A673 (cell line): ENCODE data around the gene WFS1. TPM values are rescaled to one million over a fixed set of nuclear protein-coding genes. Genes with fewer than 3 reads are reported as not detected.

Source experiments
- BruUV-seq: library from RNA; stranded (reverse); fragments of 400-500 nt; replicated peaks from 2 replicates; lab custom pipeline; 2021; lab: Mats Ljungman, UMichigan
- CTCF ChIA-PET: fragments of 300-600 bp; sonication (Branson Sonifier 250); formaldehyde crosslinking; loops from one replicate; lab custom pipeline; 2022; ENCODE audit warnings: antibody characterized with exemption; lab: Charles Lee
- POLR2A ChIA-PET: fragments of 300-600 bp; sonication (Branson Sonifier 250); formaldehyde crosslinking; loops from one replicate; lab custom pipeline; 2022; ENCODE audit warnings: antibody characterized with exemption; ENCODE audit not compliant: low non-redundant PET; lab: Charles Lee
- DNase-seq: peaks from one replicate; pipeline ENCODE4 v3.0.0-alpha.2; 2015; ENCODE audit warnings: low spot score
- H3K27ac ChIP-seq: fragments of 200-600 bp; sonication (generic); 2 replicates; pipeline ENCODE4 v1.5.1; 2016; ENCODE audit warnings: mixed run types, low read depth, mild to moderate bottlenecking, mixed read lengths, antibody characterized with exemption, low read length; ENCODE audit not compliant: poor library complexity, severe bottlenecking
- H3K27me3 ChIP-seq: fragments of 200-600 bp; sonication (generic); replicated peaks from 2 replicates; pipeline ENCODE4 v1.6.1; 2017; ENCODE audit warnings: mixed run types, low read depth, mild to moderate bottlenecking, mixed read lengths, antibody characterized with exemption, low read length; ENCODE audit not compliant: insufficient read depth, poor library complexity
- H3K36me3 ChIP-seq: fragments of 200-600 bp; sonication (generic); 2 replicates; pipeline ENCODE4 v1.6.1; 2016; ENCODE audit warnings: mixed run types, mild to moderate bottlenecking, mixed read lengths, antibody characterized with exemption, low read length; ENCODE audit not compliant: insufficient read depth, poor library complexity, severe bottlenecking
- H3K4me1 ChIP-seq: fragments of 200-600 bp; sonication (generic); 2 replicates; pipeline ENCODE4 v1.6.1; 2017; ENCODE audit warnings: mixed run types, mild to moderate bottlenecking, mixed read lengths, antibody characterized with exemption, low read length; ENCODE audit not compliant: insufficient read depth, poor library complexity, severe bottlenecking
- H3K4me3 ChIP-seq: fragments of 200-600 bp; sonication (generic); 2 replicates; pipeline ENCODE4 v1.5.1; 2016; ENCODE audit warnings: low read depth, mixed run types, mild to moderate bottlenecking, mixed read lengths, low read length; ENCODE audit not compliant: poor library complexity, severe bottlenecking
- H3K9me3 ChIP-seq: fragments of 200-600 bp; sonication (generic); 2 replicates; pipeline ENCODE4 v1.6.1; 2016; ENCODE audit warnings: mixed run types, low read depth, mild to moderate bottlenecking, mixed read lengths, antibody characterized with exemption, low read length; ENCODE audit not compliant: poor library complexity, severe bottlenecking
- CTCF ChIP-seq: fragments of 300-800, 200-600 bp; sonication (generic); conservative IDR thresholded peaks from 2 replicates; pipeline ENCODE4 v1.5.1; 2017; ENCODE audit warnings: low read depth, mild to moderate bottlenecking, antibody characterized with exemption, low read length, moderate library complexity, mixed read lengths
- EZH2 ChIP-seq: fragments of 200-600 bp; sonication (generic); IDR thresholded peaks from 2 replicates; pipeline ENCODE4 v1.6.1; 2017; ENCODE audit warnings: borderline replicate concordance, low read depth, mild to moderate bottlenecking, mixed read lengths, antibody characterized with exemption, low read length; ENCODE audit not compliant: poor library complexity, severe bottlenecking
- intact Hi-C: fragments of 100-400 bp; cut with micrococcal nuclease; formaldehyde crosslinking; loops from one replicate; pipeline ENCODE4 v1.10.0; 2022; ENCODE audit not compliant: unreplicated experiment
- total RNA-seq: library from RNA; stranded (reverse); gene quantifications from 2 replicates; pipeline ENCODE4 v1.2.3, GENCODE V29; 2021

The WFS1 gene
- total RNA-seq, 1 experiment from 2014 or later, result 14.0 TPM

GRCh38 chr4:6306299-6306698 lies 36.6 kb downstream of the WFS1 start:
- TF ChIP-seq CTCF (no peak), EZH2 (no peak)
- Histone ChIP-seq H3K9me3 (peaks cover 3% of the 10 kb centered on the region), H3K27me3 (peaks cover 34% of the 10 kb centered on the region), H3K4me1 (no peaks in the 10 kb centered on the region), H3K4me3 (no peak overlapping the region), H3K36me3 (no peaks in the 10 kb centered on the region), H3K27ac (no peak overlapping the region)
- POLR2A ChIA-PET, result no interaction called here
- intact Hi-C loops, result no loop called here
- DNase-seq, result no peak
- CTCF ChIA-PET, result no interaction called here
- no TSS peak for BruUV-seq

- intact Hi-C loops, result no loop called here
- TF ChIP-seq EZH2 (no peak), CTCF (no peak)
- no peak for DNase-seq
- Histone ChIP-seq H3K27me3 (peaks cover 38% of the 10 kb centered on the region), H3K4me1 (no peaks in the 10 kb centered on the region), H3K27ac (no peak overlapping the region), H3K4me3 (no peak overlapping the region), H3K9me3 (peaks cover 3% of the 10 kb centered on the region), H3K36me3 (no peaks in the 10 kb centered on the region)
- ChIA-PET POLR2A (no interaction called here), CTCF (no interaction called here)
- no TSS peak for BruUV-seq
These were observed 37.6 kb downstream of the WFS1 start for GRCh38 chr4:6307230-6307629.

- TF ChIP-seq CTCF, result no peak
- TF ChIP-seq EZH2, result no peak
- Histone ChIP-seq H3K36me3 (no peaks in the 10 kb centered on the region), H3K4me3 (no peak overlapping the region), H3K27me3 (peaks cover 38% of the 10 kb centered on the region), H3K4me1 (no peaks in the 10 kb centered on the region), H3K9me3 (peaks cover 3% of the 10 kb centered on the region), H3K27ac (no peak overlapping the region)
- no TSS peak for BruUV-seq
- POLR2A ChIA-PET, result no interaction called here
- no peak for DNase-seq
- intact Hi-C loops, result no loop called here
- CTCF ChIA-PET, result no interaction called here
These were observed 38.2 kb downstream of the WFS1 start for GRCh38 chr4:6307891-6308290.
